Panc1 (cell line): ENCODE results near the gene NAT10. TPM values are rescaled to one million over a fixed set of nuclear protein-coding genes. Genes with fewer than 3 reads are reported as not detected.

ENCODE experiments used
- total RNA-seq: library from RNA; stranded (reverse); gene quantifications from one replicate; pipeline ENCODE4 v1.2.1, GENCODE V29; 2021; ENCODE audit not compliant: unreplicated experiment

NAT10 gene
- total RNA-seq, 1 experiment from 2014 or later: 64.9 TPM

Other genes with a start within 250 kb of the NAT10 start
- gene LMO2, start 213.6 kb upstream of the NAT10 start, total RNA-seq: 0.64 TPM
- 266 TPM for gene CAPRIN1, start 53.9 kb upstream of the NAT10 start, total RNA-seq